ENCODE data around the gene HRH2.

The HRH2 gene

GRCh38 chr5:175692996-175693710 is 35.3 kb downstream of the HRH2 start:
- DNase-seq (ENCODE audit: low spot score) = no peak

GRCh38 chr5:175693741-175694140 is 35.9 kb downstream of the HRH2 start:
- no peak for DNase-seq (ENCODE audit: low spot score)

GRCh38 chr5:175694371-175695160 is 36.7 kb downstream of the HRH2 start:
- no peak for DNase-seq (ENCODE audit: low spot score)

GRCh38 chr5:175695161-175696126 is 37.6 kb downstream of the HRH2 start:
- no peak for DNase-seq (ENCODE audit: low spot score)

DNA sequence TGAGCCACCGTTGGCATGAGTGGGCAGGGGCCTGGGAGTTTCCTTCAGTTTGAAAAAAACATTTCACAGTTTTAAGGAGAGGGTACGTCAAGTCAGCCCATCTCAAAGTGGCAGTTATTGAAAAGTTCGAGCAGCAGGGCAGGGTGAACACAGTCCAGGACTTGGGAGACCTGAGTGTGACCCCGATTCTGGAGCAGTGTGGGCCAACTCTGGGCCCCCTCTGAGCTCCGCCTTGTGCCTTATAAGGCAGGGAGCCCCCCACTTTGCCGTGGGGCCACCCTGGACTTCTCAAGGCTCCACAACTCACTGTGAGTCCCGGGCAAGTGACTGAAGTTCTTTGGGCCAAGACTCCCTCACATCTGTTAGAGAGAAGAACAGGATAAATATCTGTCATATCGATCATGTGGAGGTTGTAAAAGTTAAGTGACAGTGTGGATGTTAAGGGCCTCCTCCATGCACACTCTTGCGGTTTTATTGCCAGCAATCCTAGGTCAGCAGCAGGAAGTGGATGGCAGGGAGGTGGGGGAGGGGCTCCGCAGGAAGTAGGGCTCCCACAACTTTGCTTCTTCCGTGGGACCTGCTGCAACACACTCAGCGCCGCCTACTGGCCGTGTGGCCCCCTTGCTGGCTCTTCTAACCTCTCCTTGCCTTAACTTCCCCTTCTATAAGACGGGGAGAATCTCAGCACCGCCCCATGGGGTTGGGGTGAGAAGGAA is 38.4 kb downstream of the HRH2 start:
- DNase-seq (ENCODE audit: low spot score) = peak; percentile 83

DNA sequence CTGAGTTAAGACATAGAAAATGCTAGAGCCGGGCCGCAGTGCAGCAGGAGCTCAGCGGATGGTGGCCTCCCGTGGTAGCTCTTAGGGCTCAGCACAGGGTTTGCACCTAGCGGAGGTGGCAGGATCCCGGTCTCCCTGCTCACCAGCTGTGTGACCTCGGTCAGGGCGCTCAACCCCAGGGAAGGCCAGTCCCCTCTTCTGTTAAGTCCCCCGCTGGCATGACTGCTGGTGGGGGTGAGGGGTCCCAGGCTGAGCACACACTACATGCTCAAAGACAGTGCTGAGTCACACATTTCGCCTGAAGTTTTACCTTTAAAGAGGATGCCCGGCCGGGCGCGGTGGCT is 39.0 kb downstream of the HRH2 start:
- DNase-seq (ENCODE audit: low spot score) = no peak

DNA sequence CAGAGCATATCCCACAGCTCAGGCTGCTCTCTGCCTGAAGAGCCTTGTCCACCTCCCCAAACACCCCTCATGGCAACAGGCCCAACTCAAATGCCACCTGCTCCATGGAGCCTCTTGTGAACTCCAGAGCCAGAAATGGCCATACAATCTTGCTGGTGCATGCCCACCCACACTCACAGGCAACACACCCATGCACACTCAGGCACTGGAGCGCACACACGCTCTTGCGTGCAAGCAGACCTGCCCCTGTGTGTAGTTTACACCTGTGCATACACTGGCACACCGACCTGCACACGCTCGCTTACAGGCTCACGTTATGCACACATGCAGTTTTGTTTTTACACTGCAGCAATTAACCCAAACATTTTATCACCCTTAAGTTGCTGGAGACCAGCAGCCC is 40.0 kb downstream of the HRH2 start:
- DNase-seq (ENCODE audit: low spot score) = no peak

DNA sequence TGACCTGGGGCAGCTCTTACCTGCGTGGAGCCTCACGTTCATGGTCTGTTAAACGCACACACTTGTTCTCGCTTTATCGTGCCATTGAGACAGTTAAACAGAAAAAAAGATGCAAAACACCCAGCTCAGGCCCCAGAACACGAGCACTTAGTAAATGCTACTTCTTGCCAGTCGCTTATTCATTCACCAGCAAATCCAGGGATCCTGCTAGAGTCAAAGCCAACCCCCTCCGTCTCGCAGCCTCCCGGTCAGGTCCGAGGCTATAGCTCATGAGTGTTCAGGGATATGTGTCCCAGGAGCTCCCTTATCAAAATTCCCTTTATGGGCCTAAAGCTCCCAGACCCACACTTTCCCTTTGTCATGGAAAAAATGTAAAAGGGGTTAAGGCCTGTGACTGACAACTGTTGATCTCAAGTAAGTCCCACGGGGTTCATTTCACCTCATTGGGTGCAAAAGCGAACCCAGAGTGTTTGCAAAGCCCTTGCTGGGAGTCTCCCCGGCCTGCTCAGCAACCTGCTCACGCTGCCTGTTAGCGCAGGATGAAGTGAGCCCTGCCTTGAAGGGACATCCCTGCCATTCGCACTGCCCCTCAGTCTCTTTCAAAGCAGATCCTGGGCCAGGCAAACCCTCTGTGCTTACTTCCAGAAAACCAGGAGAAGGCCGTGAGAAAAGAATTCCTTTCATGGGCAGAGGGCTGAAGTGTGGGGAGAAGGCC is 40.7 kb downstream of the HRH2 start:
- no peak for DNase-seq (ENCODE audit: low spot score)

GRCh38 chr5:175700991-175701390 is 43.1 kb downstream of the HRH2 start:
- no peak for DNase-seq (ENCODE audit: low spot score)

DNA sequence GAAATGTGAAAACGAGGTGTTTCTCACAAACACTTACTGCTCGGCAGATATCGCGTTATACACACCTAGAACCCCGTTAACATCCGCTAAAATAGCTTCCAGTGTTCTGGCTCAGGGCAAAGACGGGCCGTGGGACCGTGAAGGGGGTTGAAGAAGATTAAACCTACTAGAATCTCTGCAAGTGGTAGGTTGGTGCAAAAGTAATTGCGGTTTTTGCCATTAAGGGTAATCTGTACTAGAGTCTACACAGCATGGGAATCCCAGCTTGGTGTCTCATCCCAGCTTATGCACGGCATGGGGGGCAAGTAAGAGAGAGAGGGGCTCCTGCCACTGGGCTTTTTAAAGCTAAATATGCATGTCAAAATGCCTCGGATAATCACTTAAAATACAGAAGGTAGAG is 43.9 kb downstream of the HRH2 start:
- DNase-seq (ENCODE audit: low spot score) = no peak

DNA sequence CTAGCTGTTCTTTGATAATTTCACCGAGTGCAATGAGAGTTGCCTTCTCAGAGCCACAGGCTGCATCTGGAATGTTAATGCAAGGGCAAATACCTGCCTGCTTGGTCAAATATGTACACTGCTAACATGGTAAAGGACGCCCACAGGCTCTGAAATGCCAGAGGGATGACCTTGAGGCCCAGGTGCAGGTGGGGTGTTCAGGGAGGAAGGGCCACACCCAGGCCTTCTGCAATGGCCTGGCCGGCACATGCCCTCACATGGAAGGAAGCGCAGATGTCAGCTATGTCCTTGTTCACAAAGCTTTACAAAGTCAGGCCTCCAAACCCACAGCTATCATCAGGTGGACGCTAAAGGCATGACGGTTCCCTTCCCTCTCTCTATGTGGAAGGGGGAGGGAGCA is 48.6 kb downstream of the HRH2 start:
- DNase-seq (ENCODE audit: low spot score) = no peak

DNA sequence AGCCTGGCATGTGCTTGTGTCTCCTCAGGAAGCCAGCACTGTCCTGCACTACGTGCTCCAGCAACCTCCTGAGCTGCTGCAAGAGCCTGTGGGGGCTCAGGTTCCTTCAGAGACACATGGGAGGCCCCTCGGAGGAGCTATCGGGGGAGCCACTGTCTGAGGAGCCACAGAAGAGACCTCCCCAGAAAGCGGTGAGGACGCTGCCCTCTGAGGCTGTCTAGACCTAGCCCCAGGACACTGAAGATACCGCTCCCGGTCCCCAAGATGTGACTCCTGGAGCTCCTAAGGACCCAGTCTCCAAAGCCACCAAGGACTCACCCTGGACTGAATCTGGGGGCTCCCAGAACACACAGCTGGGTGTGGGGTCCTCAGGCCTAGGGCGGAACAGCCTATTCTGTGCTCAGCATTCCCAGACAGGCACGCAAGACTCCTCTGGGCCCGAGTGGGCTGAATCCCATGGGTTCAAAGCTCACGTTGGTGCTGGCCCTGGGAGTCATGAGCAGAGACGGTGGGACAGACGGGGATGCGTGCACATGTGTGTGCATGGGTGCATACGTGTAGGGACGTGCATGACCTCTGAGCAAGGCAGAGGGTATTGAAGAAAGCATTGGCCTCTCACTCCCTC is 50.0 kb downstream of the HRH2 start:
- no peak for DNase-seq (ENCODE audit: low spot score)

GRCh38 chr5:175709276-175709781 is 51.5 kb downstream of the HRH2 start:
- no peak for DNase-seq (ENCODE audit: low spot score)

- no peak for DNase-seq (ENCODE audit: low spot score)
Observed at GRCh38 chr5:175710326-175710725, 52.5 kb downstream of the HRH2 start.

DNA sequence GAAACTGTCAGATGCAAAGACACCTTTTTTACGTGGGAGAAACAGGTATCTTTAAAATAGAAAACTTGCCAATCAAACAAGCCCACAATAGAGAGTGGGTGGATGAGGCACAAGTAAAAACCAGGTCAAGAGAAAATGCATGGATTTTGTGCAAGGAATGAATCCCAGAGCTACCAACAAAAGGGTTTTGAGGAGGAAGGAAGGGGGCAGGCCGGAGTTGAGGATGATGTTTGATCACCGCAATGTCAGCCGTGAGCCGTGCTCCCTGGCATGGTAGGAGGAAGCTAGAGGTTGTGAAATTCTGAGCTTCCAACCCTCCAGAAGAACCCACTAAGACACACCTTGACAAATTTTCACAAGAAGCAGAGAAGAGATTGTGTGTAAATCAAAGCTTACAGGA is 53.2 kb downstream of the HRH2 start:
- no peak for DNase-seq (ENCODE audit: low spot score)

GRCh38 chr5:175711472-175712312 is 53.8 kb downstream of the HRH2 start:
- DNase-seq (ENCODE audit: low spot score) = no peak

- no peak for DNase-seq (ENCODE audit: low spot score)
Observed at GRCh38 chr5:175712313-175712680, 54.4 kb downstream of the HRH2 start.

DNA sequence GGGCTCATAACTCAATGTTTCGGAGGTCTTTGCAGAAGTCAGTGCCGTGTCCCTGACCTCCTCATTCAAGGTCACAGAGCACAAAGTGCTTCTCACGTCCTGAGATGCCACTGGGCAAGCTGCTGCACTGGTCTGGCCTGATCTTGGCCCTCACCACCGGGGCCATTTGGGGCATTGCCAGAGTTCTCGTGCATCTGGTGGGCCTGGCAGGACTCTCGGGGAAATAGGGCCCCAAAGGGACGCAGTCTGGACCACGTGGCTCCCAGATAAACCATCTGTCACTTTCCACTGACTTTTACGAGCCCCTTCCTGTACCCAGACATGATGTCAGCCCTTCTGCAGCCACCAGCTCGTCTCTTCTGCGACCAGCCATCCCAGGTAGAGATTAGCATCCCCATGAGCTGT is 54.8 kb downstream of the HRH2 start:
- DNase-seq (ENCODE audit: low spot score) = no peak

- DNase-seq (ENCODE audit: low spot score) = no peak
Observed at GRCh38 chr5:175713930-175714329, 56.1 kb downstream of the HRH2 start.

Measured in activated CD4-positive, alpha-beta T cell treated with anti-CD3 and anti-CD28 coated beads, Interleukin-2, Interleukin-4, amounts not matched to agents 100 ng/mL and 50 ng/mL, durations not matched to agents 16 hours and 8 hours (primary cell).